Measurements from ENCODE around the gene FERMT2. TPM values are rescaled to one million over a fixed set of nuclear protein-coding genes. Genes with fewer than 3 reads are reported as not detected.

FERMT2 gene
- total and polyA plus RNA-seq, 2 experiments from 2014 or later, result 108 to 148 TPM

DNA sequence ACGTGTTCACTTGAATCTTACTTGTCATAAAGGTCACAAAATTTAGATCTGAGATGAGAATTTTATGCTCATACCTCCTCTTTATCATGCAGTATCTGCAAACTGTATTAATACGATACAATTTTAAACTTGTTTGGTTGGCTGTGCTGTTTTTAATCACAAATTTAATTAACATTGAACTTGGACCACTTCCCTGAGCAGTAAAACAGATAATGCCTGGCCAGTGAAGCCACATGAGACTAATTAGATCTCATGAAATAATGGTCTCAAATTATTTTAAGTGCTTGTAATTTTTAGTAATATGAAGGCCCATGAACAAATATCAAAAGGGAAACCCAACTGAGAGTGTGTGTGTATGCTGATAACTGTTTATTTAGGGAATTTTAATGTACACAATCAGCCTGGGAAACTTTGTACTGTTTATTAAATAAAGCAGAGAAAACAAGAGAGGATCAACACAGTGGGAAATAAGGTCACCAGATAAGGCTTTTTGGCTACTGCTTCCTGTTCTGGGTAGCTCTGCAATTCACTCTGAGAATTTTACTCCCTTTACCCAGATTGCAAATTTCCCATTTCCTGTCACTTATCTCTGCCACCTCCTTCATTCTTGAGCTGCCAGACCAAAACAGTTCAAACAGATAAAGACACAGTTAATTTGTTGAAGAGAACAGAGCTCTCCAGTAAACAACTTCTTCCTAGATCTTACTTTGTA, 97.9 kb downstream of the FERMT2 start:
- no peak overlapping the region for H3K4me3 Mint-ChIP-seq
- 0 out of 2 replicates have a peak, but pooled peaks cover 1% of the 10 kb centered on the region for H3K36me3 ChIP-seq (ENCODE audit: insufficient read depth)
- no peak for DNase-seq (ENCODE audit: low spot score)
- H3K27me3 Mint-ChIP-seq (ENCODE audit: insufficient read depth, low read depth, poor library complexity), result peaks cover 4% of the 10 kb centered on the region
- H3K27ac ChIP-seq (ENCODE audit: low read depth), result no peak overlapping the region
- H3K4me2 ChIP-seq, result 0 out of 2 replicates have a peak overlapping the region, but pooled peaks have one; percentile 3
- peaks cover 19% of the 10 kb centered on the region for H3K36me3 Mint-ChIP-seq (ENCODE audit: low read depth)
- no peak for TF ChIP-seq EZH2phosphoT487 (IDR thresholded peaks at IDR 0.05; ENCODE audit: unreplicated experiment)
- TF ChIP-seq, protein P1, sequence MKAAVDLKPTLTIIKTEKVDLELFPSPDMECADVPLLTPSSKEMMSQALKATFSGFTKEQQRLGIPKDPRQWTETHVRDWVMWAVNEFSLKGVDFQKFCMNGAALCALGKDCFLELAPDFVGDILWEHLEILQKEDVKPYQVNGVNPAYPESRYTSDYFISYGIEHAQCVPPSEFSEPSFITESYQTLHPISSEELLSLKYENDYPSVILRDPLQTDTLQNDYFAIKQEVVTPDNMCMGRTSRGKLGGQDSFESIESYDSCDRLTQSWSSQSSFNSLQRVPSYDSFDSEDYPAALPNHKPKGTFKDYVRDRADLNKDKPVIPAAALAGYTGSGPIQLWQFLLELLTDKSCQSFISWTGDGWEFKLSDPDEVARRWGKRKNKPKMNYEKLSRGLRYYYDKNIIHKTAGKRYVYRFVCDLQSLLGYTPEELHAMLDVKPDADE (IDR thresholded peaks at IDR 0.05), result peak; percentile 38; the same call in 1 of the 2 replicates
- no peaks in the 10 kb centered on the region for H3K9me3 Mint-ChIP-seq
- H3K27ac Mint-ChIP-seq, result no peak overlapping the region; the same call in 1 of the 2 replicates
- no peak for ATAC-seq
- H3K4me1 ChIP-seq (ENCODE audit: insufficient read depth), result peaks cover 12% of the 10 kb centered on the region; the same call in 1 of the 2 replicates
- no peaks in the 10 kb centered on the region for H3K79me2 ChIP-seq (replicated peaks; ENCODE audit: insufficient read depth)
- no peaks in the 10 kb centered on the region for H3K9me2 ChIP-seq (ENCODE audit: insufficient read depth)
- no peak overlapping the region for H2AFZ ChIP-seq
- no peak overlapping the region for H3K4me3 ChIP-seq
- H3F3A ChIP-seq (replicated peaks; ENCODE audit: low read depth), result no peaks in the 10 kb centered on the region
- peaks cover 17% of the 10 kb centered on the region for H3K4me1 Mint-ChIP-seq
- no peaks in the 10 kb centered on the region for H4K20me1 ChIP-seq (replicated peaks; ENCODE audit: insufficient read depth)
- H3K27me3 ChIP-seq (ENCODE audit: insufficient read depth), result no peaks in the 10 kb centered on the region

DNA sequence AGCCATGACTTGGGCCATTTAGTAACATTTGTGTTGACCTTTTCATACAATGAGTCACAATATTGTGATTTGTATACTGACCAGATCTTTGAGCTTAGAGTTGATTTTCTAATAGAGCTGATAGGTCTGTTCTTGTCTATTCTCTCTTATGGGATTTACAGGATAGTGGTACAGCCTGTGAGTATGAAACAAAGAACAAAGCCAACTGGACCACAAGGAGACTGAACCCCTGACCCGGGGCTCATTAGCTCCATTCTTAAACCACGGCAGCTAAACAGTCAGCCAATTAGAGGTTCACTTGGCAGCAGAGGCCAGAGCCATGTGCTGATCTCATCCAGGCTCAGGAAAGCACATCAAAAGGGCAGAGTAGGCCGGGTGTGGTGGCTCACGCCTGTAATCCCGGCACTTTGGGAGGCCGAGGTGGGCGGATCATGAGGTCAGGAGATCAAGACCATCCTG, 100.4 kb downstream of the FERMT2 start:
- no peaks in the 10 kb centered on the region for H3K9me2 ChIP-seq (ENCODE audit: insufficient read depth)
- no peak overlapping the region for H3K4me2 ChIP-seq
- no peak overlapping the region for H3K4me3 Mint-ChIP-seq
- H3K27me3 Mint-ChIP-seq (ENCODE audit: insufficient read depth, low read depth, poor library complexity), result peaks cover 4% of the 10 kb centered on the region
- ATAC-seq, result no peak
- H3K79me2 ChIP-seq (replicated peaks; ENCODE audit: insufficient read depth), result no peaks in the 10 kb centered on the region
- H3K36me3 ChIP-seq (ENCODE audit: insufficient read depth), result no peaks in the 10 kb centered on the region
- peaks cover 5% of the 10 kb centered on the region; the same call in 2 of the 3 replicates for H3K36me3 Mint-ChIP-seq (ENCODE audit: low read depth)
- H4K20me1 ChIP-seq (replicated peaks; ENCODE audit: insufficient read depth), result no peaks in the 10 kb centered on the region
- H3F3A ChIP-seq (replicated peaks; ENCODE audit: low read depth), result 0 out of 2 replicates have a peak, but pooled peaks cover under 1% of the 10 kb centered on the region
- no peaks in the 10 kb centered on the region for H3K9me3 Mint-ChIP-seq
- TF ChIP-seq JUNB (IDR thresholded peaks at IDR 0.05; ENCODE audit: unreplicated experiment) (no peak), STAT1 (IDR thresholded peaks at IDR 0.05; ENCODE audit: unreplicated experiment) (no peak), CREB1 (CRISPR knock-in tag; IDR thresholded peaks at IDR 0.05; ENCODE audit: low read depth) (no peak), EZH2 (IDR thresholded peaks at IDR 0.05; ENCODE audit: low read depth, unreplicated experiment) (no peak), ZNF331 (CRISPR knock-in tag; IDR thresholded peaks at IDR 0.05; ENCODE audit: low read depth) (no peak), ZNF114 (CRISPR knock-in tag; IDR thresholded peaks at IDR 0.05) (no peak), EZH2phosphoT487 (IDR thresholded peaks at IDR 0.05; ENCODE audit: unreplicated experiment) (no peak)
- TF ChIP-seq, protein P1 (IDR thresholded peaks at IDR 0.05), result no peak
- TF ChIP-seq, protein P2, sequence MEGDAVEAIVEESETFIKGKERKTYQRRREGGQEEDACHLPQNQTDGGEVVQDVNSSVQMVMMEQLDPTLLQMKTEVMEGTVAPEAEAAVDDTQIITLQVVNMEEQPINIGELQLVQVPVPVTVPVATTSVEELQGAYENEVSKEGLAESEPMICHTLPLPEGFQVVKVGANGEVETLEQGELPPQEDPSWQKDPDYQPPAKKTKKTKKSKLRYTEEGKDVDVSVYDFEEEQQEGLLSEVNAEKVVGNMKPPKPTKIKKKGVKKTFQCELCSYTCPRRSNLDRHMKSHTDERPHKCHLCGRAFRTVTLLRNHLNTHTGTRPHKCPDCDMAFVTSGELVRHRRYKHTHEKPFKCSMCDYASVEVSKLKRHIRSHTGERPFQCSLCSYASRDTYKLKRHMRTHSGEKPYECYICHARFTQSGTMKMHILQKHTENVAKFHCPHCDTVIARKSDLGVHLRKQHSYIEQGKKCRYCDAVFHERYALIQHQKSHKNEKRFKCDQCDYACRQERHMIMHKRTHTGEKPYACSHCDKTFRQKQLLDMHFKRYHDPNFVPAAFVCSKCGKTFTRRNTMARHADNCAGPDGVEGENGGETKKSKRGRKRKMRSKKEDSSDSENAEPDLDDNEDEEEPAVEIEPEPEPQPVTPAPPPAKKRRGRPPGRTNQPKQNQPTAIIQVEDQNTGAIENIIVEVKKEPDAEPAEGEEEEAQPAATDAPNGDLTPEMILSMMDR (conservative IDR thresholded peaks at IDR 0.05; ENCODE audit: low read depth in 2 of 2), result no peak
- TF ChIP-seq, protein P3, sequence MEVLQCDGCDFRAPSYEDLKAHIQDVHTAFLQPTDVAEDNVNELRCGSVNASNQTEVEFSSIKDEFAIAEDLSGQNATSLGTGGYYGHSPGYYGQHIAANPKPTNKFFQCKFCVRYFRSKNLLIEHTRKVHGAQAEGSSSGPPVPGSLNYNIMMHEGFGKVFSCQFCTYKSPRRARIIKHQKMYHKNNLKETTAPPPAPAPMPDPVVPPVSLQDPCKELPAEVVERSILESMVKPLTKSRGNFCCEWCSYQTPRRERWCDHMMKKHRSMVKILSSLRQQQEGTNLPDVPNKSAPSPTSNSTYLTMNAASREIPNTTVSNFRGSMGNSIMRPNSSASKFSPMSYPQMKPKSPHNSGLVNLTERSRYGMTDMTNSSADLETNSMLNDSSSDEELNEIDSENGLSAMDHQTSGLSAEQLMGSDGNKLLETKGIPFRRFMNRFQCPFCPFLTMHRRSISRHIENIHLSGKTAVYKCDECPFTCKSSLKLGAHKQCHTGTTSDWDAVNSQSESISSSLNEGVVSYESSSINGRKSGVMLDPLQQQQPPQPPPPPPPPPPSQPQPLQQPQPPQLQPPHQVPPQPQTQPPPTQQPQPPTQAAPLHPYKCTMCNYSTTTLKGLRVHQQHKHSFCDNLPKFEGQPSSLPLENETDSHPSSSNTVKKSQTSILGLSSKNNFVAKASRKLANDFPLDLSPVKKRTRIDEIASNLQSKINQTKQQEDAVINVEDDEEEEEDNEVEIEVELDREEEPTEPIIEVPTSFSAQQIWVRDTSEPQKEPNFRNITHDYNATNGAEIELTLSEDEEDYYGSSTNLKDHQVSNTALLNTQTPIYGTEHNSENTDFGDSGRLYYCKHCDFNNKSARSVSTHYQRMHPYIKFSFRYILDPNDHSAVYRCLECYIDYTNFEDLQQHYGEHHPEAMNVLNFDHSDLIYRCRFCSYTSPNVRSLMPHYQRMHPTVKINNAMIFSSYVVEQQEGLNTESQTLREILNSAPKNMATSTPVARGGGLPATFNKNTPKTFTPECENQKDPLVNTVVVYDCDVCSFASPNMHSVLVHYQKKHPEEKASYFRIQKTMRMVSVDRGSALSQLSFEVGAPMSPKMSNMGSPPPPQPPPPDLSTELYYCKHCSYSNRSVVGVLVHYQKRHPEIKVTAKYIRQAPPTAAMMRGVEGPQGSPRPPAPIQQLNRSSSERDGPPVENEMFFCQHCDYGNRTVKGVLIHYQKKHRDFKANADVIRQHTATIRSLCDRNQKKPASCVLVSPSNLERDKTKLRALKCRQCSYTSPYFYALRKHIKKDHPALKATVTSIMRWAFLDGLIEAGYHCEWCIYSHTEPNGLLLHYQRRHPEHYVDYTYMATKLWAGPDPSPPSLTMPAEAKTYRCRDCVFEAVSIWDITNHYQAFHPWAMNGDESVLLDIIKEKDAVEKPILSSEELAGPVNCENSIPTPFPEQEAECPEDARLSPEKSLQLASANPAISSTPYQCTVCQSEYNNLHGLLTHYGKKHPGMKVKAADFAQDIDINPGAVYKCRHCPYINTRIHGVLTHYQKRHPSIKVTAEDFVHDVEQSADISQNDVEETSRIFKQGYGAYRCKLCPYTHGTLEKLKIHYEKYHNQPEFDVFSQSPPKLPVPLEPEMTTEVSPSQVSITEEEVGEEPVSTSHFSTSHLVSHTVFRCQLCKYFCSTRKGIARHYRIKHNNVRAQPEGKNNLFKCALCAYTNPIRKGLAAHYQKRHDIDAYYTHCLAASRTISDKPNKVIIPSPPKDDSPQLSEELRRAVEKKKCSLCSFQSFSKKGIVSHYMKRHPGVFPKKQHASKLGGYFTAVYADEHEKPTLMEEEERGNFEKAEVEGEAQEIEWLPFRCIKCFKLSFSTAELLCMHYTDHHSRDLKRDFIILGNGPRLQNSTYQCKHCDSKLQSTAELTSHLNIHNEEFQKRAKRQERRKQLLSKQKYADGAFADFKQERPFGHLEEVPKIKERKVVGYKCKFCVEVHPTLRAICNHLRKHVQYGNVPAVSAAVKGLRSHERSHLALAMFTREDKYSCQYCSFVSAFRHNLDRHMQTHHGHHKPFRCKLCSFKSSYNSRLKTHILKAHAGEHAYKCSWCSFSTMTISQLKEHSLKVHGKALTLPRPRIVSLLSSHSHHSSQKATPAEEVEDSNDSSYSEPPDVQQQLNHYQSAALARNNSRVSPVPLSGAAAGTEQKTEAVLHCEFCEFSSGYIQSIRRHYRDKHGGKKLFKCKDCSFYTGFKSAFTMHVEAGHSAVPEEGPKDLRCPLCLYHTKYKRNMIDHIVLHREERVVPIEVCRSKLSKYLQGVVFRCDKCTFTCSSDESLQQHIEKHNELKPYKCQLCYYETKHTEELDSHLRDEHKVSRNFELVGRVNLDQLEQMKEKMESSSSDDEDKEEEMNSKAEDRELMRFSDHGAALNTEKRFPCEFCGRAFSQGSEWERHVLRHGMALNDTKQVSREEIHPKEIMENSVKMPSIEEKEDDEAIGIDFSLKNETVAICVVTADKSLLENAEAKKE (CRISPR knock-in tag; IDR thresholded peaks at IDR 0.05), result no peak
- H3K4me1 Mint-ChIP-seq, result peaks cover 19% of the 10 kb centered on the region
- no peak overlapping the region for H3K4me3 ChIP-seq
- H3K4me1 ChIP-seq (ENCODE audit: insufficient read depth), result peaks cover 12% of the 10 kb centered on the region; the same call in 1 of the 2 replicates
- H3K27ac Mint-ChIP-seq, result no peak overlapping the region
- no peak overlapping the region for H2AFZ ChIP-seq
- no peaks in the 10 kb centered on the region for H3K27me3 ChIP-seq (ENCODE audit: insufficient read depth)
- DNase-seq (ENCODE audit: low spot score), result no peak
- H3K27ac ChIP-seq (ENCODE audit: low read depth), result no peak overlapping the region

All from GM23338 (cell line).